ENCODE measurements around the gene USF2. TPM values are rescaled to one million over a fixed set of nuclear protein-coding genes. Genes with fewer than 3 reads are reported as not detected.

USF2 gene, protein sequence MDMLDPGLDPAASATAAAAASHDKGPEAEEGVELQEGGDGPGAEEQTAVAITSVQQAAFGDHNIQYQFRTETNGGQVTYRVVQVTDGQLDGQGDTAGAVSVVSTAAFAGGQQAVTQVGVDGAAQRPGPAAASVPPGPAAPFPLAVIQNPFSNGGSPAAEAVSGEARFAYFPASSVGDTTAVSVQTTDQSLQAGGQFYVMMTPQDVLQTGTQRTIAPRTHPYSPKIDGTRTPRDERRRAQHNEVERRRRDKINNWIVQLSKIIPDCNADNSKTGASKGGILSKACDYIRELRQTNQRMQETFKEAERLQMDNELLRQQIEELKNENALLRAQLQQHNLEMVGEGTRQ
- polyA plus RNA-seq (51.2 to 82.7 TPM (median 53.8 TPM) in 3 replicates), polyA minus RNA-seq (45.2 to 103 TPM (median 50.4 TPM) in 3 replicates)
- 180 TPM for polyA plus RNA-seq (2011; ENCODE audit: low read depth)
- polyA plus RNA-seq (2011; cell fraction: cytosol; rRNA removed), result 39.2 and 60.1 TPM in 2 replicates
- 45.2 and 51.1 TPM in 2 replicates for polyA plus RNA-seq (2011; cell fraction: nucleus; rRNA removed)
- polyA plus RNA-seq (2012; ENCODE audit: low replicate concordance), result 61.8 and 75.2 TPM in 2 replicates
- polyA minus RNA-seq (2011; cell fraction: cytosol; rRNA and poly(A)+ RNA removed), result 76.9 TPM
- polyA minus RNA-seq (2011; cell fraction: nucleus; rRNA and poly(A)+ RNA removed), result 20.8 and 22.3 TPM in 2 replicates

DNA sequence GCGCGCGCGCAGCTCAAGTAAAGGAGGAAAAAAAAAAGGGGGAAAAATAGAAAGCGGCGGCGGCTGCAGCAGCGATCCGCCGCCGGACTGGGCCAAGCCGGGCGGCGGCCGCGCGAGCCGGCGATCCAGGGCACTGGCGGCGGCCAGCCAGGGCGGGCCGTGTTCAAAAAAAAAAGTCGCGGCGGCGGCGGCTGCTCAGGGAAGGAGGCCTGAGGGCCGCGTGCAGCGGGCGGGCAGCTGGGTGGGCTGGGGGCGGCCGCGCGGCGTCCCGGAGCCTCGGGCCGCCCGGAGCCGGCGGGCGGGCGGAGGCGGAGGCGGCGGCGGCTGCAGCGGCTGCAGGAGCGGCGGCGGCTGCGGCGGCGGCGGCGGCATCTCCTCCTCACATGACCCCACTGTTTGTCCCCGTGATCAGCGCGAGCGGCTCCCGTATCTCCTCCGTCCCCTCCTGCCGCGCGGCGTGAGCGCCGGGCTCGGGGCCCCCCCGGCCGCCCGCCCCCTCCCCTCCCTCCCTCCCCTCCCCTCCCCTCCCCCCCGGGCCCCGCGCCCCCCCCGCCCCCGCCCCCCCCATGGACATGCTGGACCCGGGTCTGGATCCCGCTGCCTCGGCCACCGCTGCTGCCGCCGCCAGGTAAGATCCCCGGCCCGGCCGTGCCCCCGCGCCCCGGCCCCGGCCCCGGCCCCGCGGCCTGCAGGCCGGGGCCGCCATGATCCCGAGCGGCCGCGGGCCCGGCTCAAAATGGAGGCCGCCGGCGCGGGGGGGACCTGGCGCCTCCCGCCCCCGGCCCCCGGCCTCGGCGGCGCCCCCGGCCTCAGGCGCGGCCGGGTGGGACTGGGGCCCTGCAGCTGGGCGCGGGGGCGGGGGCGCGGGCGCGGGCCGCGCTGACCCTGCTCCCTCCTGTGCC lies at the start of gene USF2:
TSS of gene USF2 (plus strand) at position 427 of the 902 bp plus-strand sequence. CDS start at position 567, 140 bp downstream.
- Histone ChIP-seq H2AFZ (ENCODE audit: control insufficient read depth, low read length) (peak within 1 kb of the TSS; percentile 49), H3K4me2 (ENCODE audit: control insufficient read depth, extremely low read depth, insufficient read depth, low read depth, low read length) (peak within 1 kb of the TSS; percentile 87), H3K9me1 (ENCODE audit: control insufficient read depth, extremely low read depth, insufficient read depth, low read length) (no peaks in the 10 kb centered on the region), H3K27me3 (ENCODE audit: control insufficient read depth, extremely low read depth, insufficient read depth, low read length) (no peaks in the 10 kb centered on the region), H3K27ac (ENCODE audit: control insufficient read depth, insufficient read depth, low read length) (peak within 1 kb of the TSS; percentile 81), H3K79me2 (ENCODE audit: control insufficient read depth, insufficient read depth, low read length) (peaks cover 17% of the 10 kb centered on the region), H3K4me1 (ENCODE audit: control insufficient read depth, extremely low read depth, insufficient read depth, low read length) (peaks cover 17% of the 10 kb centered on the region), H3K9ac (ENCODE audit: control insufficient read depth, extremely low read depth, insufficient read depth, low read length) (peak within 1 kb of the TSS; percentile 89), H4K20me1 (ENCODE audit: control insufficient read depth, extremely low read depth, insufficient read depth, low read length) (no peaks in the 10 kb centered on the region), H3K9me3 (ENCODE audit: control insufficient read depth, low read depth, low read length) (no peaks in the 10 kb centered on the region), H3K4me3 (ENCODE audit: control insufficient read depth in 2 of 3, extremely low read depth in 1 of 3, insufficient read depth in 2 of 3, low read depth in 1 of 3, low read length in 3 of 3) (peak within 1 kb of the TSS; percentile 63 to 84 (median 82)), H3K36me3 (ENCODE audit: control insufficient read depth in 2 of 2, extremely low read depth in 1 of 2, insufficient read depth in 2 of 2, low read length in 2 of 2) (peaks cover 26 to 40% of the 10 kb centered on the region in 2 experiments)
- FAIRE-seq, result no peak
- dilution Hi-C loops (cut with MboI; ENCODE audit: extremely low pct_ligation_motif_present, low sequenced_read_pairs), result no loop called here
- DNase-seq (ENCODE audit: low read depth, low spot score), result no peak
- no peak for TF ChIP-seq EZH2 (IDR thresholded peaks at IDR 0.05; ENCODE audit: low read length)
- TF ChIP-seq CTCF (optimal IDR thresholded peaks at IDR 0.05 in 1 of 3, IDR thresholded peaks at IDR 0.05 in 1 of 3, conservative IDR thresholded peaks at IDR 0.05 in 1 of 3; ENCODE audit: extremely low read depth in 1 of 3, insufficient read depth in 2 of 3, low read length in 3 of 3), result no peak

DNA sequence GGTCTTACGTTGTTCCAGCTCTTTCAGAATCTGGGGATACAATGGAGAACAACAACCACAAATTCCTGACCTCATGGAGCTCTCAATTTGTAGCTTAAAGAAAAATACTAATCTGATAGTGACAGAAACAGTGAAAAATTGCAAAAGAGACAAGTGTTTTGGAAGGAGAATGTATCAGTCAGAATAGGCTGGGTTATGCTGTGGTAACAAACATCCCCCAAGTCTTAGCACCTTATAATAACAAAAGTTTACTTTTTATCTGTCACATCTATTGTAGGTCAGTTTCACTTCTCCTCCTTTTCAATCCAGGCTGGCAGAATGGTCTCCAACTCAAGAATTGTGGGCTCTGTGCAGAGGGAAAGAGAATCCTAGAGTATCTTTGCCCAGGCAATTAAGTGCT lies 49.8 kb upstream of the USF2 start:
- no peak for TF ChIP-seq EZH2 (IDR thresholded peaks at IDR 0.05; ENCODE audit: low read length)
- no peak for TF ChIP-seq CTCF (optimal IDR thresholded peaks at IDR 0.05 in 1 of 3, IDR thresholded peaks at IDR 0.05 in 1 of 3, conservative IDR thresholded peaks at IDR 0.05 in 1 of 3; ENCODE audit: extremely low read depth in 1 of 3, insufficient read depth in 2 of 3, low read length in 3 of 3)
- H3K36me3 ChIP-seq (ENCODE audit: control insufficient read depth in 2 of 2, extremely low read depth in 1 of 2, insufficient read depth in 2 of 2, low read length in 2 of 2), result no peaks in the 10 kb centered on the region
- H3K79me2 ChIP-seq (ENCODE audit: control insufficient read depth, insufficient read depth, low read length), result no peaks in the 10 kb centered on the region
- H3K27ac ChIP-seq (ENCODE audit: control insufficient read depth, insufficient read depth, low read length), result no peak overlapping the region
- H4K20me1 ChIP-seq (ENCODE audit: control insufficient read depth, extremely low read depth, insufficient read depth, low read length), result peaks cover 2% of the 10 kb centered on the region
- no peak for DNase-seq (ENCODE audit: low read depth, low spot score)
- H3K9me1 ChIP-seq (ENCODE audit: control insufficient read depth, extremely low read depth, insufficient read depth, low read length), result no peaks in the 10 kb centered on the region
- no peak overlapping the region for H3K4me2 ChIP-seq (ENCODE audit: control insufficient read depth, extremely low read depth, insufficient read depth, low read depth, low read length)
- FAIRE-seq, result no peak
- dilution Hi-C loops (cut with MboI; ENCODE audit: extremely low pct_ligation_motif_present, low sequenced_read_pairs), result no loop called here
- H3K9me3 ChIP-seq (ENCODE audit: control insufficient read depth, low read depth, low read length), result peaks cover 2% of the 10 kb centered on the region
- H3K4me3 ChIP-seq (ENCODE audit: control insufficient read depth in 2 of 3, extremely low read depth in 1 of 3, insufficient read depth in 2 of 3, low read depth in 1 of 3, low read length in 3 of 3), result no peak overlapping the region
- H3K9ac ChIP-seq (ENCODE audit: control insufficient read depth, extremely low read depth, insufficient read depth, low read length), result no peak overlapping the region
- peaks cover 7% of the 10 kb centered on the region for H3K4me1 ChIP-seq (ENCODE audit: control insufficient read depth, extremely low read depth, insufficient read depth, low read length)
- H2AFZ ChIP-seq (ENCODE audit: control insufficient read depth, low read length), result no peak overlapping the region
- no peaks in the 10 kb centered on the region for H3K27me3 ChIP-seq (ENCODE audit: control insufficient read depth, extremely low read depth, insufficient read depth, low read length)

All from keratinocyte (primary cell).